ENCODE data around the gene ELMO1.

ELMO1 gene

GRCh38 chr7:37006764-37007163 is 441.9 kb downstream of the ELMO1 start:
- peaks cover 69% of the 10 kb centered on the region for H3K36me3 Mint-ChIP-seq (ENCODE audit: low read depth)
- no peaks in the 10 kb centered on the region for H3K4me1 Mint-ChIP-seq (ENCODE audit: low read depth)
- intact Hi-C loops (cut with micrococcal nuclease): no loop called here
- H3K9me3 Mint-ChIP-seq: no peaks in the 10 kb centered on the region
- no peak overlapping the region for H3K27ac Mint-ChIP-seq
- H3K4me3 Mint-ChIP-seq: no peak overlapping the region
- H3K27me3 Mint-ChIP-seq: no peaks in the 10 kb centered on the region

- Mint-ChIP-seq H3K27me3 (no peaks in the 10 kb centered on the region), H3K4me1 (ENCODE audit: low read depth) (no peaks in the 10 kb centered on the region), H3K9me3 (no peaks in the 10 kb centered on the region), H3K27ac (no peak overlapping the region), H3K36me3 (ENCODE audit: low read depth) (peaks cover 34% of the 10 kb centered on the region), H3K4me3 (no peak overlapping the region)
- intact Hi-C loops (cut with micrococcal nuclease): no loop called here
These were observed 448.2 kb downstream of the ELMO1 start for GRCh38 chr7:37000511-37000910.

DNA sequence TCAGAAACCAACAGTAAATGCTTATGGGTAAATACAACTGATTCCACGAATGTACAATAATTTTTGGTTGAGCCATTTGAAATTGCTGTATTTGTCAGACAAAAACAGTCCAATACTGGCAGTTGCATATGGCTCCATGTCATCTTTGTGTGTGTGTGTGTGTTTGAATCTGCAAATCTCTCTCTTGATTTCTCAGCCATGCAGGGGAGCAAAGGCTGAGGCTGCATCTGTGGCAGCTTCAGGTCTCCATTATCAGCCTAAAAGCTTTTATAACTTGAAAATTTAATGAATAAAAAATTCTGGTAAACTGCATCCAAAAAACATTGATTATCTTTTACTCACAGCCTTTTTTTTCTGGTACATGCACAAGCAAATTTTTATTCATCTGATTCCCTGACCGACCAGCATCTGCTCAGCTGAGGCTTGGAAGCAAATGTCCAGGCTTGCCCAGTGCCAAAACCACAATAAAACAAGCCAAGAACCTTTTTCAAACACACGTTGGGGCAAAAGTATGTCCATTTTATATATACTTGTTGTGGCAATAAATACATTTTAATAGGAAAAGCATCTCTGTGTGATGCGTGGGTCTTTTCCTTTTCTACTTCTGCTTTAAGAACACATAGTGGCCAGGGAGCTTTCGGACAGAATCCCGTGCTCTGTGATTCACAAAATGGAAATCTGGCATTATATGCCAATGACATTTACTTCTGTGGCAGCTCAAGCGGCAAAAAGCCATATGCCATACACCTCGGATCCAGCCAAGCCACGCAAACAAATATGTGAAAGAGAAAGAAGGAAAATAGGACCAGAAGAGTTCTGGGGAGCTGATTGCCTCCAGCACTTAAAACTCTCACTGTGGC is 448.8 kb downstream of the ELMO1 start:
- H3K36me3 Mint-ChIP-seq (ENCODE audit: low read depth): peaks cover 34% of the 10 kb centered on the region
- H3K4me1 Mint-ChIP-seq (ENCODE audit: low read depth): no peaks in the 10 kb centered on the region
- intact Hi-C loops (cut with micrococcal nuclease): no loop called here
- no peak overlapping the region for H3K27ac Mint-ChIP-seq
- H3K4me3 Mint-ChIP-seq: no peak overlapping the region
- no peaks in the 10 kb centered on the region for H3K9me3 Mint-ChIP-seq
- no peaks in the 10 kb centered on the region for H3K27me3 Mint-ChIP-seq

- H3K27me3 Mint-ChIP-seq: no peaks in the 10 kb centered on the region
- H3K4me3 Mint-ChIP-seq: no peak overlapping the region
- H3K27ac Mint-ChIP-seq: no peak overlapping the region
- intact Hi-C loops (cut with micrococcal nuclease): no loop called here
- peaks cover 6% of the 10 kb centered on the region for H3K36me3 Mint-ChIP-seq (ENCODE audit: low read depth)
- H3K4me1 Mint-ChIP-seq (ENCODE audit: low read depth): no peaks in the 10 kb centered on the region
- no peaks in the 10 kb centered on the region for H3K9me3 Mint-ChIP-seq
These were observed 452.9 kb downstream of the ELMO1 start for GRCh38 chr7:36995776-36996175.

GRCh38 chr7:36994456-36995112 is 454.1 kb downstream of the ELMO1 start:
- no peaks in the 10 kb centered on the region for H3K4me1 Mint-ChIP-seq (ENCODE audit: low read depth)
- no peak overlapping the region for H3K27ac Mint-ChIP-seq
- intact Hi-C loops (cut with micrococcal nuclease): no loop called here
- H3K36me3 Mint-ChIP-seq (ENCODE audit: low read depth): peaks cover 6% of the 10 kb centered on the region
- no peak overlapping the region for H3K4me3 Mint-ChIP-seq
- no peaks in the 10 kb centered on the region for H3K9me3 Mint-ChIP-seq
- no peaks in the 10 kb centered on the region for H3K27me3 Mint-ChIP-seq

DNA sequence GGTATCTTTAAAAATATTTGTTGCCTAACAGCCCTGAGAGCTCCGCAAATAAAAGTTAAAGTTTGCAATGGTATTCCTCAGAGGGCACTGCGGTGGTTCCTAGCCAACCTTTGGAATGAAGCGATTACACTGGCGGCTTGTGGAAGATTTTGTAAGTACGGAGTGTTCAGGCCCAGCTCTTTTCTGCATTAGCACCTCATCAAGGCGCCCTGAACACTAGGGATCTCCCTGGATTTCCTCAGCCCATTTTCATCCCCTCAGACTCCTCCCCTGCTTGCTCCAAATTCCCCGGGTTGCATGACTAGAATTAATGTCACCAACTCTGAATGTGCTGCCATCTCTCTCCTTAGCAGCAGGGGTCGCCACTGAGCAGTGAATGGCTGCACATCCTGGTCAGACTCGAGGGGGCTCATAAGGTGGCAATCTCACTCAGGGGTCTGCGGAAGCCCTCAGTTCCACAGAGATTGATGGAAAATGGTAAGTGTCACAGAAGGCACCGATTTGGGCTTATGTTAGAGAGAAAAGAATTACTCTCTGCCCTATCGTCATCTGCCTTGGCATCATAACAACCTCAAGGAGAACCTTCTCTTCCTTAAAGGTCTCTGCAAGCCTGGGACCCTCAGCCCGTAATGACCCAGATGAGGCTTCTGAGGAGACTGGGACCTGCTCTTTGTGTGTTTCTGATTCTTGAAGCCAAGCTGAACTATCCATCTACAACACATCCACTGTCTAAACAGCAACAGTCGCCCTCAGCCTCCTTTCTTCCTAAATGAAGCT is 461.5 kb downstream of the ELMO1 start:
- no peaks in the 10 kb centered on the region for H3K27me3 Mint-ChIP-seq
- H3K36me3 Mint-ChIP-seq (ENCODE audit: low read depth): no peaks in the 10 kb centered on the region
- H3K27ac Mint-ChIP-seq: no peak overlapping the region
- no peaks in the 10 kb centered on the region for H3K9me3 Mint-ChIP-seq
- no peak overlapping the region for H3K4me3 Mint-ChIP-seq
- H3K4me1 Mint-ChIP-seq (ENCODE audit: low read depth): peaks cover 30% of the 10 kb centered on the region
- intact Hi-C loops (cut with micrococcal nuclease): loop anchor here (2.0 to 5.0 kb wide), 2 partner anchors 196 to 500 kb away; no protein-coding TSS in a partner anchor

- no peaks in the 10 kb centered on the region for H3K36me3 Mint-ChIP-seq (ENCODE audit: low read depth)
- H3K27ac Mint-ChIP-seq: no peak overlapping the region
- no peak overlapping the region for H3K4me3 Mint-ChIP-seq
- intact Hi-C loops (cut with micrococcal nuclease): loop anchor here (2.0 to 5.0 kb wide), 2 partner anchors 196 to 499 kb away; no protein-coding TSS in a partner anchor
- no peaks in the 10 kb centered on the region for H3K9me3 Mint-ChIP-seq
- no peaks in the 10 kb centered on the region for H3K27me3 Mint-ChIP-seq
- H3K4me1 Mint-ChIP-seq (ENCODE audit: low read depth): peaks cover 30% of the 10 kb centered on the region
These were observed 462.1 kb downstream of the ELMO1 start for GRCh38 chr7:36986511-36986933.

DNA sequence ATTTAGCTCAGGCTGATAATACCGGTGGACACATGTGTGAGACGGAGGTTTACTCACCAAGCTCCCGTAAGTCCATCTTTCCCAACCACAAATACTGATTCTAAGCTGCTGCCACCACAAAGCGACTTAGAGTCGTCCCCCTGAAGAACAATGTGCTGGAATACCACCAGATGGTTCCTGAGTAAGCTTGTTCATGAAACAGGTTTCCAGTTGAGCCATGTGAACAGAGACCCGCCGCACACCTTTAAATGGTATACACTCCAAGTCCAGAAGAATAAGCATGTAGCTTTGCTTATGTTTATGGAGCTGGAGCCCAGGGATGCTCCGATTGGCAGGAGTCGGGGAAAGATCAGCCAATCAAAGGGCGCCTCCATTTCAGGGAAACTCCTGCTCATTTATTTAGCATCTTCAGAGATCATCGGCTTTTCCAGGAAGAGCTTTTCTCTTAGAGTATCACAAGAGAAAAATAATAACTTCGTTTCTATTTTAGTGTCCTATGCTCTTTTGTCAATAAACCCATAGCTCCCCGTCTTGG is 462.7 kb downstream of the ELMO1 start:
- Mint-ChIP-seq H3K36me3 (ENCODE audit: low read depth) (no peaks in the 10 kb centered on the region), H3K27ac (no peak overlapping the region), H3K4me1 (ENCODE audit: low read depth) (peaks cover 30% of the 10 kb centered on the region), H3K9me3 (no peaks in the 10 kb centered on the region), H3K27me3 (no peaks in the 10 kb centered on the region), H3K4me3 (no peak overlapping the region)
- intact Hi-C loops (cut with micrococcal nuclease): loop anchor here (2.0 to 5.0 kb wide), 2 partner anchors 197 to 499 kb away; no protein-coding TSS in a partner anchor

DNA sequence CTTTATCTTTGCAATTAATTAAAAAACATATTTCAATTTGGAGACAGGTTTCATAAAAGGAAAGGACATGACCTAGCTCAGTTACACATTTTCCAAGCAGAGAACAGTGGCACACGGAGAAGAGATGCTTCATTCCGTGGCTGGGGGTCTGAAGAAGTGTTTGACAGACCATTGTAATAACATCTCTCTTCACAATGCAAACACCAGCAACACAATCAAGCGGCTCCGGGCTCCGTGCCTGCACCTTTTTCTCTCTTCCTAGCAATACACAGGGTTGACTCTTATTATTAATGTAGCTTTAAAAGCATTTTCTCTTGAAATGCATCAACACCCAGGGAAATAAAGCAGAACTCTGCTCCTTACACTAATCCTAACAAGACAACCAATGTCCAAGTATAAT is 463.3 kb downstream of the ELMO1 start:
- Mint-ChIP-seq H3K4me3 (no peak overlapping the region), H3K9me3 (no peaks in the 10 kb centered on the region), H3K4me1 (ENCODE audit: low read depth) (peaks cover 30% of the 10 kb centered on the region), H3K27ac (no peak overlapping the region), H3K36me3 (ENCODE audit: low read depth) (no peaks in the 10 kb centered on the region), H3K27me3 (no peaks in the 10 kb centered on the region)
- intact Hi-C loops (cut with micrococcal nuclease): loop anchor here (5.0 kb wide), 1 partner anchor 498 kb away; no protein-coding TSS in a partner anchor

GRCh38 chr7:36984710-36985312 is 463.9 kb downstream of the ELMO1 start:
- no peak overlapping the region for H3K4me3 Mint-ChIP-seq
- H3K27ac Mint-ChIP-seq: no peak overlapping the region
- H3K9me3 Mint-ChIP-seq: no peaks in the 10 kb centered on the region

GRCh38 chr7:36984041-36984521 is 464.6 kb downstream of the ELMO1 start:
- Mint-ChIP-seq H3K4me1 (ENCODE audit: low read depth) (peaks cover 30% of the 10 kb centered on the region), H3K27ac (no peak overlapping the region), H3K4me3 (no peak overlapping the region), H3K36me3 (ENCODE audit: low read depth) (no peaks in the 10 kb centered on the region), H3K9me3 (no peaks in the 10 kb centered on the region), H3K27me3 (no peaks in the 10 kb centered on the region)
- intact Hi-C loops (cut with micrococcal nuclease): no loop called here

More at GRCh38 chr7:36984710-36985312, 463.9 kb downstream of the ELMO1 start:
- Mint-ChIP-seq H3K4me1 (ENCODE audit: low read depth) (peaks cover 30% of the 10 kb centered on the region), H3K27me3 (no peaks in the 10 kb centered on the region), H3K36me3 (ENCODE audit: low read depth) (no peaks in the 10 kb centered on the region)
- intact Hi-C loops (cut with micrococcal nuclease): loop anchor here (5.0 kb wide), 1 partner anchor 498 kb away; no protein-coding TSS in a partner anchor

DNA sequence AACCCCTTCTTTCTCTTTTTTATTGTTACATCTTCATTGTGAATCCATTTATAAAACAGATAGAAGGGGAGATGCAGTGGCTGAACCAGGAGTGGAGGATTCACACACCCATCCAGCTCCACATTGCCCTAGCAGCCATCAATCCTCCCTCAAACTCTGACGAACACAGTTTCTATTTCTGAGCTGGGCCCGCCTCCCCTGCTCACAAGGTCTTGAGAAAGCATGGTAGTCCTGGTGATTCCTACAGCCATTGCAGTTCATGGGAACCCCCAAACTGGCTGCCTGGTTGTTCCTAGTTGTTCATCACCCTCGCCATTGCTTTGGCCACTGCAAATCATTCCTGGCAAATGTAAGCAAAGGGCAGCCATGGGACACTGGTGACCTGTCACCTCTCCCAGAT is 465.9 kb downstream of the ELMO1 start:
- intact Hi-C loops (cut with micrococcal nuclease): no loop called here
- peaks cover 29% of the 10 kb centered on the region for H3K4me1 Mint-ChIP-seq (ENCODE audit: low read depth)
- no peaks in the 10 kb centered on the region for H3K27me3 Mint-ChIP-seq
- no peaks in the 10 kb centered on the region for H3K9me3 Mint-ChIP-seq
- H3K27ac Mint-ChIP-seq: no peak overlapping the region
- no peak overlapping the region for H3K4me3 Mint-ChIP-seq
- no peaks in the 10 kb centered on the region for H3K36me3 Mint-ChIP-seq (ENCODE audit: low read depth)

DNA sequence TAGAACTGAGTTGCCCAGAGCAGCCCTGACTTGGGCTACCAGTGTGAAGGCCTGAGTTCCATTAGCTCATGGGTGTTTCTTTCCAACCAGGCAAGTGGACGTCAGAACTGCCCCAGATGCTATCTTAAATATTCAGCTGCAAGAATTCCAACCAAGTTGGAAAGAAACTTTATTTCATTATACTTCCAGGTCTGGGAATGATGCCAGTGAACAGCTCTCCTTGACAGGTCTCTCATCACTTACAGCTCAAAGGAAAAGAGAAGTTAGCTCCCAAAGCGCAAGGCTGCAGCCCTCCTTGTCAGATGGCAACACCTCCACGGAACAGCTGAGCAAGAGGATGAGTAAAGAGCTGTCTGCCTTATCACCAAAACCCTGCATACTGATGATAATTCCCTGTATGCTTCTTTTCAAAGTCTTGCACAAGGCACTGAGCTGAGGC is 468.8 kb downstream of the ELMO1 start:
- H3K36me3 Mint-ChIP-seq (ENCODE audit: low read depth): peaks cover 11% of the 10 kb centered on the region
- no peak overlapping the region for H3K27ac Mint-ChIP-seq
- H3K9me3 Mint-ChIP-seq: peaks cover under 1% of the 10 kb centered on the region
- H3K27me3 Mint-ChIP-seq: no peaks in the 10 kb centered on the region
- H3K4me3 Mint-ChIP-seq: no peak overlapping the region
- peaks cover 9% of the 10 kb centered on the region for H3K4me1 Mint-ChIP-seq (ENCODE audit: low read depth)
- intact Hi-C loops (cut with micrococcal nuclease): no loop called here
